GM12878 (cell line): Measurements from ENCODE around the gene WNT5B. TPM values are rescaled to one million over a fixed set of nuclear protein-coding genes. Genes with fewer than 3 reads are reported as not detected.

Source experiments
- ATAC-seq: fragments of 200-7000 bp; cut with Tn5 transposase; 3 replicates; pipeline ENCODE4 v1.9.1; 2020; ENCODE audit warnings: mild to moderate bottlenecking, moderate library complexity
- BruUV-seq: library from RNA; stranded (reverse); fragments of 400-500 nt; replicated peaks from 2 replicates; lab custom pipeline; 2021; lab: Mats Ljungman, UMichigan
- CTCF ChIA-PET: fragments of 300-600 bp; sonication (Branson Sonifier 250); formaldehyde crosslinking; extraction: SDS; loops from one replicate; lab custom pipeline; 2021; ENCODE audit warnings: inconsistent platforms; lab: Yijun Ruan, JAX
- POLR2A ChIA-PET: fragments of 350-600 bp; formaldehyde crosslinking; extraction: SDS; loops from one replicate; lab custom pipeline; 2021; ENCODE audit warnings: inconsistent platforms; lab: Charles Lee
- RAD21 ChIA-PET: fragments of 300-600 bp; sonication (Branson Sonifier 250); formaldehyde crosslinking; loops from one replicate; lab custom pipeline; 2023; ENCODE audit warnings: antibody characterized with exemption; ENCODE audit not compliant: unreplicated experiment; lab: Charles Lee
- SMC1A ChIA-PET: fragments of 300-600 bp; sonication (Branson Sonifier 250); formaldehyde crosslinking; loops from one replicate; lab custom pipeline; 2023; ENCODE audit not compliant: unreplicated experiment, uncharacterized antibody; lab: Charles Lee
- DNase-seq: peaks from one replicate; pipeline ENCODE4 v3.0.0-alpha.2; 2011; ENCODE audit warnings: low read depth, low spot score
- FAIRE-seq: peaks from 3 replicates; lab custom pipeline; 2011; peaks lifted over from hg19 to GRCh38; lab: Jason Lieb, UNC
- H2AFZ ChIP-seq: 2 replicates; pipeline ENCODE4 v1.6.0; 2011; ENCODE audit warnings: low read depth, low read length, control low read depth; ENCODE audit not compliant: control insufficient read depth
- H3K27ac ChIP-seq: 2 replicates; pipeline ENCODE4 v1.5.1; 2011; ENCODE audit warnings: control low read depth; ENCODE audit not compliant: control insufficient read depth, insufficient read depth
- H3K27me3 ChIP-seq, 2 experiments: replicated peaks in 1 of 2; 2 replicates each; pipeline versions ENCODE4 v1.6.0 to v1.6.1; 2011; ENCODE audit warnings: low read length in 1 of 2; ENCODE audit not compliant: control insufficient read depth in 2 of 2, insufficient read depth in 2 of 2
- H3K36me3 ChIP-seq, 2 experiments: 2 replicates each; pipeline ENCODE4 v1.5.1; 2011; ENCODE audit warnings: low read length in 1 of 2; ENCODE audit not compliant: control insufficient read depth in 2 of 2, insufficient read depth in 2 of 2
- H3K4me1 ChIP-seq: 2 replicates; pipeline ENCODE4 v1.6.1; 2011; ENCODE audit warnings: mild to moderate bottlenecking, low read length, moderate library complexity, mixed read lengths; ENCODE audit not compliant: control insufficient read depth, insufficient read depth
- H3K4me2 ChIP-seq: 2 replicates; pipeline ENCODE4 v1.6.0; 2011; ENCODE audit warnings: control low read depth; ENCODE audit not compliant: control insufficient read depth, insufficient read depth
- H3K4me3 ChIP-seq: fragments of 200-600 bp; sonication (generic); 2 replicates; pipeline ENCODE4 v1.5.1; 2016
- H3K79me2 ChIP-seq: 2 replicates; pipeline ENCODE4 v1.6.0; 2011; ENCODE audit warnings: low read length; ENCODE audit not compliant: control insufficient read depth, insufficient read depth
- H3K9ac ChIP-seq: 2 replicates; pipeline ENCODE4 v1.8.0; 2011; ENCODE audit warnings: low read length, control low read depth, mixed read lengths; ENCODE audit not compliant: control insufficient read depth, insufficient read depth
- H3K9me3 ChIP-seq: replicated peaks from 3 replicates; pipeline ENCODE4 v1.5.1; 2011; ENCODE audit warnings: mild to moderate bottlenecking, low read length; ENCODE audit not compliant: control insufficient read depth, insufficient read depth
- H4K20me1 ChIP-seq: 2 replicates; pipeline ENCODE4 v1.6.0; 2011; ENCODE audit not compliant: control insufficient read depth, insufficient read depth
- MTA3 ChIP-seq: IDR thresholded peaks from 2 replicates; pipeline ENCODE4 v1.6.1; 2012; ENCODE audit warnings: low read length, inconsistent platforms, borderline replicate concordance
- WGBS: methylation state at CpG from one replicate; pipeline ENCODE4 v1.1.6; 2016; ENCODE audit warnings: low lambda C conversion rate; ENCODE audit not compliant: insufficient replicate concordance, insufficient coverage; ENCODE audit errors: missing lambda C conversion rate; 5-methylcytosine and 5-hydroxymethylcytosine counted together
- in situ Hi-C: fragments of 300-500 bp; cut with MboI; formaldehyde crosslinking; loops from 9 replicates; pipeline ENCODE4 v1.14.3; 2018; ENCODE audit warnings: mixed read lengths
- intact Hi-C: fragments of 100-400 bp; cut with micrococcal nuclease; formaldehyde crosslinking; loops from one replicate; pipeline ENCODE4 v1.14.2; 2022; ENCODE audit not compliant: unreplicated experiment
- polyA plus RNA-seq, 11 experiments: library from polyadenylated mRNA; depleted of rRNA in 4 of 11; unstranded in 6 of 11; stranded (reverse) in 5 of 11; fragments of >200 nt; fragmentation: Nextera tagmentation in 4 of 11; fragmentation: Illumina TruSeq in 1 of 11; extraction: Ambion mirVana in 4 of 11; extraction: Trizol in 1 of 11; gene quantifications; 1 replicate in 1 of 11; 2 replicates in 10 of 11; pipeline versions ENCODE4 v1.2.1 to v1.2.3, GENCODE V29; 2011 to 2016; ENCODE audit warnings: inconsistent platforms in 2 of 11, missing spikeins in 2 of 11, low read depth in 1 of 11
- total RNA-seq, 4 experiments: library from RNA; depleted of rRNA in 3 of 4; stranded (reverse); fragments of >200 nt in 3 of 4; fragmentation: Illumina TruSeq in 1 of 4; extraction: Trizol in 1 of 4; gene quantifications; 2 replicates each; pipeline versions ENCODE4 v1.2.1 to v1.2.3, GENCODE V29; 2013 to 2021
- TF ChIP-seq, protein P1 (sequence below): fragments of 450-650 bp; conservative IDR thresholded peaks from 2 replicates; pipeline ENCODE4 v1.6.1; 2017; ENCODE audit warnings: mild to moderate bottlenecking, moderate library complexity

The WNT5B gene
- total and polyA plus RNA-seq, 10 of the 15 experiments (the other 5 are each of a cell fraction or from before 2014, with no cell fraction given), result 0.45 to 18.3 (median 5.4) TPM

DNA sequence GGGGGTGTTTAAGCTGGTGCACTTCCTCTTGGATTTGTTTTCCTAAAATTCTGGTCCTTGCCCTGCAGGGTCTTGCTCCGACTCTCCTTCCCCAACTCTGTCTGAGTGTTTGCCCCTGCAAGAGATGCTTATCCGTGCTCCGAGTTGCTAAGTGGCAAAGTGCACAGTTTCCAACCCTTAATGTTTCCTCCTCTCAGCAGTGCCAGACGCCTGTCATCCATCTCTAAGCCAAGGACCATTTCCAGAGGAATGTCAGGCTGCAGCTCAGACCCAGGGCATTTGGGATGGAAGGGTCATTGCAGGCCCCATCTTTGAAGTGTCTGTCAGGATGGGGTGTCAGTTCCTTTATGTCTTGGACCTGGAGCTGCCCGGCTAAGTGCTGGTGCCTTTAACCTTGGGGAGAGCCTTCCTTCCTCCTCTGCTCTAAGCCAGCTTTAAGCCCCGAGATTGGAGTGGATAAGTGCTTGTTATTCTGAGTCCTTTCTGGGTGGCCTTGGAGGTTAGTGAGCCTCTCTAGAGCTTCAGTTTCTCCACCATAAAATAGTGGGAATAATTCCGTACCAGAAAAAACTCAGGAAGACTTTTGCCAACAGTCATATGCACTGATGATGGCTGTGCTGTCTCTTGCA is 15.0 kb downstream of the WNT5B start:
- in situ Hi-C loops, result loop anchor here (10.0 kb wide), 1 partner anchor 941 kb away; no protein-coding TSS in a partner anchor
- Histone ChIP-seq H3K9me3 (no peaks in the 10 kb centered on the region), H3K27me3 (no peaks in the 10 kb centered on the region), H3K27ac (no peak overlapping the region), H3K4me2 (no peak overlapping the region), H3K4me3 (no peak overlapping the region), H3K79me2 (no peaks in the 10 kb centered on the region)
- BruUV-seq, result no TSS peak
- POLR2A ChIA-PET, result no interaction called here
- WGBS, result 89% methylated on average over 7 of the region's 7 CpGs
- no peak for TF ChIP-seq MTA3
- TF ChIP-seq, protein P1, sequence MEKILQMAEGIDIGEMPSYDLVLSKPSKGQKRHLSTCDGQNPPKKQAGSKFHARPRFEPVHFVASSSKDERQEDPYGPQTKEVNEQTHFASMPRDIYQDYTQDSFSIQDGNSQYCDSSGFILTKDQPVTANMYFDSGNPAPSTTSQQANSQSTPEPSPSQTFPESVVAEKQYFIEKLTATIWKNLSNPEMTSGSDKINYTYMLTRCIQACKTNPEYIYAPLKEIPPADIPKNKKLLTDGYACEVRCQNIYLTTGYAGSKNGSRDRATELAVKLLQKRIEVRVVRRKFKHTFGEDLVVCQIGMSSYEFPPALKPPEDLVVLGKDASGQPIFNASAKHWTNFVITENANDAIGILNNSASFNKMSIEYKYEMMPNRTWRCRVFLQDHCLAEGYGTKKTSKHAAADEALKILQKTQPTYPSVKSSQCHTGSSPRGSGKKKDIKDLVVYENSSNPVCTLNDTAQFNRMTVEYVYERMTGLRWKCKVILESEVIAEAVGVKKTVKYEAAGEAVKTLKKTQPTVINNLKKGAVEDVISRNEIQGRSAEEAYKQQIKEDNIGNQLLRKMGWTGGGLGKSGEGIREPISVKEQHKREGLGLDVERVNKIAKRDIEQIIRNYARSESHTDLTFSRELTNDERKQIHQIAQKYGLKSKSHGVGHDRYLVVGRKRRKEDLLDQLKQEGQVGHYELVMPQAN, result no peak
- TF ChIP-seq, all 136 proteins: peak for 0
- ChIA-PET RAD21 (no interaction called here), CTCF (interaction anchor here (1.3 to 20.1 kb wide), 4 partner anchors 9 to 296 kb away, joined by 3 to 434 read pairs (median 62); no protein-coding TSS in a partner anchor), SMC1A (interaction anchor here (1.0 to 1.5 kb wide), 2 partner anchors 139 to 147 kb away, joined by 3 to 7 read pairs; no protein-coding TSS in a partner anchor)
- ATAC-seq (no peak), DNase-seq (no peak), FAIRE-seq (no peak)
- Histone ChIP-seq H4K20me1 (no peaks in the 10 kb centered on the region), H2AFZ (no peak overlapping the region), H3K36me3 (no peaks in the 10 kb centered on the region), H3K4me1 (no peaks in the 10 kb centered on the region), H3K9ac (no peak overlapping the region)
- intact Hi-C loops, result no loop called here
